Stimulated activated effector memory CD8-positive, alpha-beta T cell treated with anti-CD3 and anti-CD28 coated beads, Interleukin-12 subunit alpha, Interleukin-12 subunit beta, amount 100 ng/mL, for 72 hours (primary cell): ENCODE results near the gene HNRNPU.

Source experiments
- ATAC-seq: fragments of 150-1000 bp; cut with Tn5 transposase; 2 replicates; pipeline ENCODE4 v1.10.0; 2021
- DNase-seq, 2 donors: peaks; one replicate each; pipeline ENCODE4 v3.0.0; 2021 to 2022; ENCODE audit warnings: low spot score in 2 of 2
- H3K27ac Mint-ChIP-seq: one replicate; pipeline ENCODE4 v1.8.0; 2022; ENCODE audit warnings: mild to moderate bottlenecking, mixed read lengths
- H3K36me3 Mint-ChIP-seq: one replicate; pipeline ENCODE4 v1.8.0; 2022; ENCODE audit warnings: mild to moderate bottlenecking, mixed read lengths
- H3K4me1 Mint-ChIP-seq: one replicate; pipeline ENCODE4 v1.8.0; 2022; ENCODE audit warnings: mixed read lengths
- H3K4me3 Mint-ChIP-seq: one replicate; pipeline ENCODE4 v1.8.0; 2022; ENCODE audit warnings: mild to moderate bottlenecking, mixed read lengths
- H3K9me3 Mint-ChIP-seq: one replicate; pipeline ENCODE4 v1.8.0; 2022; ENCODE audit warnings: mixed read lengths

Gene HNRNPU

DNA sequence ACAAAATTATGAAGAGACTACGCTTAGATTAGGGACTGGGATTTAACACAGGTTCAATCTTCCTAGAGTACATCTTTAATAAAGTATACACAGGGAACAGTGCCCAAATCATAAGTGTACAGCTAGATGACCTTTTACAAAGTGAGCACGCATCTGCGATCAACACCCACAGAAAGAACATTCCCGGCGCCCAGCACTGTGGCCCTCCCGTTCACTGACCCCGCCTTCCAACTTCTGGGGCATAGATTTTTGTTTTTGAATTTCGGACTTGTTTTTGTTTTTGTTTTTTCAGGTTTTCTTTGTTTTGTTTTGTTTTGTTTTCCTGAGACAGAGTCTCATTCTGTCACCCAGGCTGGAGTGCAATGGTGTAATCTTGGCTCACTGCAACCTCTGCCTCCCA, 59.5 kb downstream of the HNRNPU start:
- H3K27ac Mint-ChIP-seq, result no peak overlapping the region
- no peak for DNase-seq
- no peaks in the 10 kb centered on the region for H3K9me3 Mint-ChIP-seq
- ATAC-seq, result no peak
- no peak overlapping the region for H3K4me3 Mint-ChIP-seq
- peaks cover 5% of the 10 kb centered on the region for H3K4me1 Mint-ChIP-seq
- H3K36me3 Mint-ChIP-seq, result no peaks in the 10 kb centered on the region

GRCh38 chr1:244802556-244803239, 61.6 kb downstream of the HNRNPU start:
- Mint-ChIP-seq H3K27ac (no peak overlapping the region), H3K4me1 (peaks cover 5% of the 10 kb centered on the region), H3K4me3 (no peak overlapping the region), H3K9me3 (no peaks in the 10 kb centered on the region), H3K36me3 (no peaks in the 10 kb centered on the region)
- DNase-seq, result no peak
- no peak for ATAC-seq

DNA sequence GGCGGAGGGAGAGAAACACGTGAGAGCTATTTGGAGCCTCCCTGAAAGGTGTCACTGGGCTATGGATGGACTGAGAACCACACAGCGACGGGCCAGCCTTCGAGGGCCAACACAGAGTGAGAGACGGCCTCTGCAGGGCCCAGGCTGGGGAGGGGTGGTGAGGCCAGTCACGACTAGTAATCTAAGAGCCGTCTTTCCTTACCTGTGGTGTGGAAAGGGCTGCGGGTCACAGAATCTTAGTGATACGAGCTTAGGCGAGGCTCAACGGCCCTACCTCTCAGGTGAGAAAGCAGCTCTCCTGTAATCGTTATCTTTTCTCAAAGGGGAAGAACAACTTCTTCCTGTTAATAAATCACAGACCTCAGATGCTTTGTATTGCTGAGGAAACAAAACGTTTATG, 62.3 kb downstream of the HNRNPU start:
- no peak for DNase-seq
- no peak for ATAC-seq
- no peaks in the 10 kb centered on the region for H3K36me3 Mint-ChIP-seq
- H3K4me1 Mint-ChIP-seq, result peaks cover 5% of the 10 kb centered on the region
- no peak overlapping the region for H3K4me3 Mint-ChIP-seq
- H3K9me3 Mint-ChIP-seq, result no peaks in the 10 kb centered on the region
- H3K27ac Mint-ChIP-seq, result no peak overlapping the region

DNA sequence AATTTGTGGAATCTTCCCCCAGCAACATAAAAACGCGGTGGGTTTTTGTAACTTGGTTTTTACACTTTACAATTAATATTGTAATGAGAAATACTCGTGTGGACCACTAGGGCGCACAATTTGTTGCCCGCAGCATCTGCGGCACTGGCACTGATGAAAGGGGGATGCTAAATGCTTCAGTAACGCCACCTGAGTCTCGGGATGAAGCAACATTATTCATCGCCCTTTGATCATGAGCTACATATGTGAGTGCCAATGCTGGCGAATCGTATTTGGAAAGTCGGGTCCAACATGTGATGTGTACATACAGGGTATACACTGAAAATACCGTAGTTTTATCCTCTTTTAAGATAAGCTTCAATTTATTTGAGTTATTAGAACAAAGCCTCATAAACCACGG, 63.1 kb downstream of the HNRNPU start:
- DNase-seq (peak; percentile 11 to 54), ATAC-seq (peak; percentile 74)
- no peak overlapping the region for H3K27ac Mint-ChIP-seq
- peaks cover 5% of the 10 kb centered on the region for H3K4me1 Mint-ChIP-seq
- no peaks in the 10 kb centered on the region for H3K9me3 Mint-ChIP-seq
- H3K36me3 Mint-ChIP-seq, result no peaks in the 10 kb centered on the region
- H3K4me3 Mint-ChIP-seq, result no peak overlapping the region

DNA sequence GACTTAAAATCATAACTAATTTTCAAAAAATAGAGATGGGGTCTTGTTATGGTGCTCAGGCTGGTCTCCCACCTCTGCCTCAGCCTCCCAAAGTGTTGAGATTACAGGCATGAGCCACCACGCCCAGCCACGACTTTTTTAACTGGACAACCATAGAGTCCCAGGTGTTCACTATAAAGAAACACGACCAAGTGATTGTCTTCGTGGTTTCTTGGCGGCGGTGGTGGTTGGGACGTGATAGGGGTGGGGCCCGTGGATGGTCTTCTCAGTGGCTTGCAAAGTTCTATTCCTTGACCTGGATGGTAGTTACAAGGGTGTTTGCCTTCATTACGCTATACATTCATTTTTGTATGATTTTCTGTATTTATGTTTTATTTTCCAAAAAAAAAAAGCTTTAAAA, 63.5 kb downstream of the HNRNPU start:
- ATAC-seq (no peak), DNase-seq (no peak)
- H3K4me3 Mint-ChIP-seq, result no peak overlapping the region
- peaks cover 5% of the 10 kb centered on the region for H3K4me1 Mint-ChIP-seq
- H3K9me3 Mint-ChIP-seq, result no peaks in the 10 kb centered on the region
- H3K36me3 Mint-ChIP-seq, result no peaks in the 10 kb centered on the region
- H3K27ac Mint-ChIP-seq, result no peak overlapping the region
